K562 (cell line): ENCODE data around the gene PDE6H.

Experiments used
- SIRT6 ChIP-seq: IDR thresholded peaks from one replicate; pipeline ENCODE4 v1.6.1; 2012; ENCODE audit warnings: low read depth, mild to moderate bottlenecking, control low read depth, inconsistent platforms, low read length, moderate library complexity
- ZNF311 ChIP-seq: fragments of 250-450 bp; sonication (Bioruptor Pico); IDR thresholded peaks from 2 replicates; pipeline ENCODE4 v1.4.0; 2020; ENCODE audit warnings: mild to moderate bottlenecking, moderate library complexity

DNA sequence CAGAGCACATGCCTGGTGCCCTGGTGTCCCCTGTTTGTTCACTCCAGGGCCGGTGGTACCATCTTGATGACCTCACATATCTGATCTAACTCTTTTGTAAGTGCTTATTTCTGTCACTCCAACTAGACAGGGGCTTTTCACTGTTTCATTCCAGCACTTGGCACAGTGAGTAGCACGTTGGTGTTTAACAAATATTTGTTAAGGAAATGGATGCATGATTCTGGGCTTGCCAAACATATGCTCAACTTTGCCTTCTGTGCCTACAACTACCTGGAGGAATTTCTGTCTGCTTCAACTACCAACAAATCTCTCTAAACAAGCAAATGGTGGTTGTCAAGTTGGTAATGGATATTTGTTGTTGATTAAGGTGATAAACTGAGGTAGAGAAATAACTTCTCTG is 31.6 kb downstream of the PDE6H start:
- TF ChIP-seq SIRT6, result no peak
- no peak for TF ChIP-seq ZNF311 (CRISPR knock-in tag)
